ENCODE results near the gene TNFSF11. TPM values are rescaled to one million over a fixed set of nuclear protein-coding genes. Genes with fewer than 3 reads are reported as not detected.

Gene TNFSF11
- total RNA-seq, 4 donors from 2014 or later: 0.14 TPM; not detected in 3

DNA sequence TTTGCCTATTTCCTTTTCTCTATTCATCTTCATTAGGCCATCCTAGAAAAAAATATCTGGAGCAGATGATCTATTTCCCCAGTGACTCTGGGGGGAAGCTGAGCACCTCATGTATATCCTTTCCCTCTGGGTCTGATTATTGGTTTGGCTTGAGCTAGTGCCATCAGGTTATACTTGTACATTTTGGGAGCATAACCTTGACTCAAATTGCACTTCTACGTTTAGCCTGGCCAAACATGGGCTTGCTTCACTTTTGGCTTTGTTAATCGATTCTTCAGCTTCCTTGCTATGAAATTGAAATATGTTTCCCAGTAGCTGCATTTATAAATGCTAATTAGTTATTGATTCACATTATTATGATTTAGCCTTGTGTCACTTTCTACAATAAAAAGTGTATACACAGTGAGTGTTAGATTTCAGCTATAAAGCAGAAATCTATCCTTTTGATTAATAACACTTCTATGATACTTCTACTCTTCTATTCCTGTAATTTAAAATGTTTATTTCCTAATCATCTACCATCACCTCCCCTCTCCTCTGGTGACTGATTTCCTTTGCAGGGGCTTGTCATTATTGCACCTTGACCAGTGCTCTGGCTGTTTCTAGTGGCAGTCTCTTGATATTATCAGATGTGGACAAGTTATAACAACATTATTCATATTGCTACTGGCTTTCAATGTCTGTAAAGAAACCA lies 37.3 kb downstream of the TNFSF11 start:
- H3K27ac ChIP-seq: no peak overlapping the region
- no peaks in the 10 kb centered on the region for H3K27me3 ChIP-seq
- DNase-seq: no peak
- H3K9me3 ChIP-seq: no peaks in the 10 kb centered on the region
- intact Hi-C loops (cut with DNase I; ENCODE audit: low total_unique reads): no loop called here
- H3K4me1 ChIP-seq: no peaks in the 10 kb centered on the region
- no peak overlapping the region for H3K4me3 ChIP-seq
- TF ChIP-seq, protein P1, sequence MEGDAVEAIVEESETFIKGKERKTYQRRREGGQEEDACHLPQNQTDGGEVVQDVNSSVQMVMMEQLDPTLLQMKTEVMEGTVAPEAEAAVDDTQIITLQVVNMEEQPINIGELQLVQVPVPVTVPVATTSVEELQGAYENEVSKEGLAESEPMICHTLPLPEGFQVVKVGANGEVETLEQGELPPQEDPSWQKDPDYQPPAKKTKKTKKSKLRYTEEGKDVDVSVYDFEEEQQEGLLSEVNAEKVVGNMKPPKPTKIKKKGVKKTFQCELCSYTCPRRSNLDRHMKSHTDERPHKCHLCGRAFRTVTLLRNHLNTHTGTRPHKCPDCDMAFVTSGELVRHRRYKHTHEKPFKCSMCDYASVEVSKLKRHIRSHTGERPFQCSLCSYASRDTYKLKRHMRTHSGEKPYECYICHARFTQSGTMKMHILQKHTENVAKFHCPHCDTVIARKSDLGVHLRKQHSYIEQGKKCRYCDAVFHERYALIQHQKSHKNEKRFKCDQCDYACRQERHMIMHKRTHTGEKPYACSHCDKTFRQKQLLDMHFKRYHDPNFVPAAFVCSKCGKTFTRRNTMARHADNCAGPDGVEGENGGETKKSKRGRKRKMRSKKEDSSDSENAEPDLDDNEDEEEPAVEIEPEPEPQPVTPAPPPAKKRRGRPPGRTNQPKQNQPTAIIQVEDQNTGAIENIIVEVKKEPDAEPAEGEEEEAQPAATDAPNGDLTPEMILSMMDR (IDR thresholded peaks at IDR 0.05): no peak
- TF ChIP-seq POLR2A (IDR thresholded peaks at IDR 0.05): no peak
- no peaks in the 10 kb centered on the region for H3K36me3 ChIP-seq

DNA sequence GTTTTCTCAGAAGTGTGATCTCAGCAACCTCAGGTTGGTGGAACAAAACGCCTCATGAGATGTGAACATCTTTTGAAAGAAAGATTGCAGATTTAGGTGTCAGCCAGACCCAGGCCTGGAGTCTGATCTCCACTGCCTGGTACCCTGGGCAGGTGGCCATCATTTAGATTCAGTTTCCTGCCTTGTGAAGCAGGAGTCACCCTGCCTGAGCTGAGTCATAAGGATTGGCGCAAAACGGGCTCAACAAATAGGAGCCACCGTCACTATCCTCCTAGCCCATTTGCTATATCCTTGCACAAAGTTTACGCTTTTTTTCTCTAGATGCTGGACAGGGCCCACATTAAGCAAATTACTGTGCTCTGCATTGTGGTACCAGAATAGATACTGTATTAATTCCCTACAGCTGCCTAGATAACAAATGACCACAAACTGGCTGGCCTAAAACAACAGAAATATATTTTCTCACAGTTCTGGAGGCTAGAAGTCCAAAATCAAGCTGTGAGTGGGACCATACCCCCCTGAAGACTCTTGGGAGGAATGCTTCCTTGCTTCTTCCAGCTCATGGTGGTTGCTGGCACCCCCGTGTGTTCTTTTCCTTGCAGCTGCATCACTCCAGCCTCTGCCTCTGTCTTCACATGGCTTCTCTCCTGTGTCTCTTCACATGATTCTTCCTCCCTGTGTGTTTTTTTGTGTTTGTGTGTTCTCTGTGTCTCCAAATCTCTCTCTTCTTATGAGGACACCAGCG lies 38.2 kb downstream of the TNFSF11 start:
- Histone ChIP-seq H3K4me3 (no peak overlapping the region), H3K4me1 (no peaks in the 10 kb centered on the region)
- intact Hi-C loops (cut with DNase I; ENCODE audit: low total_unique reads): no loop called here

DNA sequence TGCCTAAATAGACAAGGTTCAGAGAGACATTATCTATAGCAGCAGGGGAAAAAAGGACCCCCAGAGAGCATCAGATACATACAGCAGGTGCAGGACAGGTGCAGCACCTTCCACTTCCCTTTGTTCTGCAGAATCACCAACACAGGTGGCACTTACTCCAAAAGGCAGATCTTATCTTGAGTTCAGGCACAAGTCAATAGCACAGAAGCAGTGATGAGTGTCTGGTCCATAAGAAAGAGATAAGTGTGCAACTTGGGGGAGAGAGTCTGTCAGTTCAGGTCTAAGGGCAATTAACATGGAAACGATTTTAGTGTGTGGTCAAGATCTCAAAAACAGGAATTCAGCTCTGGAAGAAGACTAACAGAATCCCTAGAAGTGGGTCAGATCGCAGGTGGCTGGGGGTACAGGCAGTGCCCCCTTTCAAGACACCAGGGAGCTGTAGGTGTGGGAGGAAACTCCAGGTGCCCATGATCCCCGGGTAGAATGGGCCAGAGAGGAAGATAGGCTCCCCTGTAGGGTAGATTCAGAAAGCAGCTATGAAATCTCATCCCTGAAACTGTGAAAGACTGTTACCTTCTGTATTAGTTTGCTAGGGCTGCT lies 40.6 kb downstream of the TNFSF11 start:
- no peak overlapping the region for H3K4me3 ChIP-seq
- intact Hi-C loops (cut with DNase I; ENCODE audit: low total_unique reads): no loop called here
- H3K9me3 ChIP-seq: no peaks in the 10 kb centered on the region
- no peaks in the 10 kb centered on the region for H3K27me3 ChIP-seq
- no peaks in the 10 kb centered on the region for H3K4me1 ChIP-seq
- TF ChIP-seq, protein P1 (IDR thresholded peaks at IDR 0.05): no peak
- no peak for TF ChIP-seq POLR2A (IDR thresholded peaks at IDR 0.05)
- no peak overlapping the region for H3K27ac ChIP-seq
- DNase-seq: no peak
- H3K36me3 ChIP-seq: no peaks in the 10 kb centered on the region

More for the DNA sequence above, 38.2 kb downstream of the TNFSF11 start:
- no peak overlapping the region for H3K27ac ChIP-seq
- TF ChIP-seq, protein P1 (IDR thresholded peaks at IDR 0.05): no peak
- no peak for TF ChIP-seq POLR2A (IDR thresholded peaks at IDR 0.05)
- no peak for DNase-seq
- H3K36me3 ChIP-seq: no peaks in the 10 kb centered on the region
- no peaks in the 10 kb centered on the region for H3K9me3 ChIP-seq
- H3K27me3 ChIP-seq: no peaks in the 10 kb centered on the region

DNA sequence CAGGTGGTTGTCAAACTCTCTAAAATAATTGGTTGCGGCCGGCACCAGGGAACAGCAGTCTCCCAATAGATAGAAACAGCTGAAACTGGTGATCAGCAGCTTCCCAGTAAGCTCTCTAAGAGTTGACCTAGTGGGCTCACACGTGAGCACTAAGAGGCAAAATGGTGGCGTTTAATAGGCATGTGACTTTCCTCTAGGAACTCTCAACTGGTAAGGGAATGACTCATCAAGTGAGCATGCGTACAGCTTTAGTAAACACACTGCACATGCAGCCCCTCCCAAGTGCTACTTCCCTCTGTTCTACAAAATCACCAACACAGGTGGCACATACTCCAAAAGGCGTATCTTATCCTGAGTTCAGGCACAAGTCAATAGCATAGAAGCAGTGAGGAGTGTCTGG lies 41.7 kb downstream of the TNFSF11 start:
- no peak overlapping the region for H3K27ac ChIP-seq
- TF ChIP-seq, protein P1 (IDR thresholded peaks at IDR 0.05): no peak
- TF ChIP-seq POLR2A (IDR thresholded peaks at IDR 0.05): no peak
- no peaks in the 10 kb centered on the region for H3K9me3 ChIP-seq
- no peaks in the 10 kb centered on the region for H3K36me3 ChIP-seq
- DNase-seq: no peak
- no peaks in the 10 kb centered on the region for H3K27me3 ChIP-seq
- intact Hi-C loops (cut with DNase I; ENCODE audit: low total_unique reads): no loop called here
- H3K4me1 ChIP-seq: no peaks in the 10 kb centered on the region
- H3K4me3 ChIP-seq: no peak overlapping the region

DNA sequence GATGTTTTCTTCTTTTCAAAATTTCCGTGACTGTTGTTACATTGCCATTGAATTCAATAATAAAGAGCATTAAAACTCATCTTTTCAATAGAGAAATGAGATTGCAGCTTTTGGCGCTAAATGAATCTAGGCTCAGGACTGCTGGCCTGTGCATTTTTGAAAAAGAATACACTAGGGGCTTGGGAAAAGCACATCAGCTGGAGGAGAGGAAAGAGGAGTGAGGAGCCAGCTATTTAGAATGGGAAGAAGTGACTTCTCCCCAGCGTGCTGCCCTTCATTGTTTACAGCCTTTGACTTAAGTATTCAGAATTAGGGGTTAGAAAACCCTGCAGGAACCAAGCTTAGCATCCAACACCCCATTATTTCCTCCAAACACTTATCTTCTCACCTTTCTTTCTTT lies 43.3 kb downstream of the TNFSF11 start:
- Histone ChIP-seq H3K9me3 (no peaks in the 10 kb centered on the region), H3K4me3 (no peak overlapping the region), H3K4me1 (no peaks in the 10 kb centered on the region), H3K27ac (no peak overlapping the region), H3K27me3 (no peaks in the 10 kb centered on the region), H3K36me3 (no peaks in the 10 kb centered on the region)
- intact Hi-C loops (cut with DNase I; ENCODE audit: low total_unique reads): no loop called here
- no peak for DNase-seq
- TF ChIP-seq POLR2A (IDR thresholded peaks at IDR 0.05): no peak
- TF ChIP-seq, protein P1 (IDR thresholded peaks at IDR 0.05): no peak

Data from uterus (tissue), 4 donors.